HG03175 (cell line): Measurements from ENCODE around the gene LARP1.
"Not testable (repeated sequence)": the region's sequence is repeated elsewhere in the genome, so short reads cannot be mapped to it uniquely, and the experiment has no call there.

Experiments
- ATAC-seq: cut with Tn5 transposase; IDR thresholded peaks from one replicate; pipeline ENCODE4 v1.9.1; 2021; ENCODE audit warnings: mild to moderate bottlenecking, moderate library complexity; ENCODE audit not compliant: unreplicated experiment

LARP1 gene

GRCh38 chr5:154734370-154735248, 20.6 kb upstream of the LARP1 start:
- no peak for ATAC-seq

- not testable (repeated sequence) for ATAC-seq
Observed at GRCh38 chr5:154735362-154735761, 19.8 kb upstream of the LARP1 start.

GRCh38 chr5:154736372-154736771, 18.8 kb upstream of the LARP1 start:
- ATAC-seq, result not testable (repeated sequence)

GRCh38 chr5:154737667-154738320, 17.4 kb upstream of the LARP1 start:
- ATAC-seq, result no peak

GRCh38 chr5:154740483-154740882, 14.7 kb upstream of the LARP1 start:
- ATAC-seq, result no peak

GRCh38 chr5:154740957-154741356, 14.2 kb upstream of the LARP1 start:
- ATAC-seq, result no peak

GRCh38 chr5:154741415-154741814, 13.8 kb upstream of the LARP1 start:
- no peak for ATAC-seq

GRCh38 chr5:154743812-154744211, 11.4 kb upstream of the LARP1 start:
- ATAC-seq, result no peak

- ATAC-seq, result no peak
Observed at GRCh38 chr5:154745349-154745748, 9.8 kb upstream of the LARP1 start.

- ATAC-seq, result no peak
Observed at GRCh38 chr5:154749491-154749890, 5.7 kb upstream of the LARP1 start.

- ATAC-seq, result not testable (repeated sequence)
Observed at GRCh38 chr5:154750641-154751040, 4.5 kb upstream of the LARP1 start.

GRCh38 chr5:154751854-154752253, 3.3 kb upstream of the LARP1 start:
- no peak for ATAC-seq

- no peak for ATAC-seq
Observed at GRCh38 chr5:154753792-154754191, 1.4 kb upstream of the LARP1 start.

- ATAC-seq, result peak; percentile 93
Observed at GRCh38 chr5:154754460-154755360, 467 bp upstream of the LARP1 start.

GRCh38 chr5:154756009-154756867, 1.1 kb downstream of the LARP1 start:
- ATAC-seq, result no peak

GRCh38 chr5:154756868-154757813, 2.0 kb downstream of the LARP1 start:
- no peak for ATAC-seq

- no peak for ATAC-seq
Observed at GRCh38 chr5:154757814-154758406, 2.7 kb downstream of the LARP1 start.

- no peak for ATAC-seq
Observed at GRCh38 chr5:154758493-154758892, 3.3 kb downstream of the LARP1 start.

- no peak for ATAC-seq
Observed at GRCh38 chr5:154758977-154759376, 3.8 kb downstream of the LARP1 start.
